ENCODE data around the gene ADRA2C.
"Not testable (repeated sequence)": the region's sequence is repeated elsewhere in the genome, so short reads cannot be mapped to it uniquely, and the experiment has no call there.

ADRA2C gene

GRCh38 chr4:3801521-3801920 is 35.3 kb downstream of the ADRA2C start:
- DNase-seq: no peak

GRCh38 chr4:3801931-3802550 is 35.9 kb downstream of the ADRA2C start:
- DNase-seq: peak; percentile 37 to 72

GRCh38 chr4:3802571-3803474 is 36.6 kb downstream of the ADRA2C start:
- no peak for DNase-seq

GRCh38 chr4:3803475-3803847 is 37.3 kb downstream of the ADRA2C start:
- DNase-seq: no peak

GRCh38 chr4:3803946-3804345 is 37.8 kb downstream of the ADRA2C start:
- DNase-seq: no peak

GRCh38 chr4:3805026-3805425 is 38.8 kb downstream of the ADRA2C start:
- DNase-seq: no peak

- DNase-seq: no peak
Observed at GRCh38 chr4:3805731-3806130, 39.5 kb downstream of the ADRA2C start.

- DNase-seq: peak in 1 of 2 experiments; percentile 19
Observed at GRCh38 chr4:3807311-3807710, 41.1 kb downstream of the ADRA2C start.

GRCh38 chr4:3807822-3808496 is 41.8 kb downstream of the ADRA2C start:
- DNase-seq: peak; percentile 57 to 85

- peak in 1 of 2 experiments; percentile 18 for DNase-seq
Observed at GRCh38 chr4:3808597-3808996, 42.4 kb downstream of the ADRA2C start.

- no peak for DNase-seq
Observed at GRCh38 chr4:3809028-3809427, 42.8 kb downstream of the ADRA2C start.

GRCh38 chr4:3809451-3810110 is 43.4 kb downstream of the ADRA2C start:
- no peak for DNase-seq

- DNase-seq: no peak
Observed at GRCh38 chr4:3810111-3810680, 44.0 kb downstream of the ADRA2C start.

- DNase-seq: no peak
Observed at GRCh38 chr4:3810796-3811485, 44.8 kb downstream of the ADRA2C start.

- no peak for DNase-seq
Observed at GRCh38 chr4:3811621-3812020, 45.4 kb downstream of the ADRA2C start.

GRCh38 chr4:3812211-3812934 is 46.2 kb downstream of the ADRA2C start:
- no peak for DNase-seq

- no peak for DNase-seq
Observed at GRCh38 chr4:3813151-3814052, 47.2 kb downstream of the ADRA2C start.

- no peak for DNase-seq
Observed at GRCh38 chr4:3814053-3814570, 47.9 kb downstream of the ADRA2C start.

- not testable (repeated sequence) for DNase-seq
Observed at GRCh38 chr4:3814838-3815237, 48.7 kb downstream of the ADRA2C start.

- no peak for DNase-seq
Observed at GRCh38 chr4:3816256-3816825, 50.2 kb downstream of the ADRA2C start.

Measured in NCI-H524 (cell line).